OCI-LY3 (cell line): ENCODE results near the gene SLC25A42.

Source experiments
- EZH2phosphoT487 ChIP-seq: fragments of 200-600 bp; shearing (Covaris generic); IDR thresholded peaks from 2 replicates; pipeline ENCODE4 v1.6.1; 2018; ENCODE audit warnings: antibody characterized with exemption, mixed run types, low read depth
- TF ChIP-seq, protein P1 (sequence below): fragments of 200-600, 300-600 bp; sonication (generic); IDR thresholded peaks from 2 replicates; pipeline ENCODE4 v1.5.1; 2014; ENCODE audit warnings: antibody characterized with exemption, low read length, low read depth

GRCh38 chr19:19026299-19026971, 37.4 kb upstream of the SLC25A42 start:
- TF ChIP-seq, protein P1, sequence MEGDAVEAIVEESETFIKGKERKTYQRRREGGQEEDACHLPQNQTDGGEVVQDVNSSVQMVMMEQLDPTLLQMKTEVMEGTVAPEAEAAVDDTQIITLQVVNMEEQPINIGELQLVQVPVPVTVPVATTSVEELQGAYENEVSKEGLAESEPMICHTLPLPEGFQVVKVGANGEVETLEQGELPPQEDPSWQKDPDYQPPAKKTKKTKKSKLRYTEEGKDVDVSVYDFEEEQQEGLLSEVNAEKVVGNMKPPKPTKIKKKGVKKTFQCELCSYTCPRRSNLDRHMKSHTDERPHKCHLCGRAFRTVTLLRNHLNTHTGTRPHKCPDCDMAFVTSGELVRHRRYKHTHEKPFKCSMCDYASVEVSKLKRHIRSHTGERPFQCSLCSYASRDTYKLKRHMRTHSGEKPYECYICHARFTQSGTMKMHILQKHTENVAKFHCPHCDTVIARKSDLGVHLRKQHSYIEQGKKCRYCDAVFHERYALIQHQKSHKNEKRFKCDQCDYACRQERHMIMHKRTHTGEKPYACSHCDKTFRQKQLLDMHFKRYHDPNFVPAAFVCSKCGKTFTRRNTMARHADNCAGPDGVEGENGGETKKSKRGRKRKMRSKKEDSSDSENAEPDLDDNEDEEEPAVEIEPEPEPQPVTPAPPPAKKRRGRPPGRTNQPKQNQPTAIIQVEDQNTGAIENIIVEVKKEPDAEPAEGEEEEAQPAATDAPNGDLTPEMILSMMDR, result peak; percentile 25; the same call in 1 of the 2 replicates
- TF ChIP-seq EZH2phosphoT487, result no peak
